ENCODE results near the gene GGCX. TPM values are rescaled to one million over a fixed set of nuclear protein-coding genes. Genes with fewer than 3 reads are reported as not detected.

GGCX gene
- polyA plus RNA-seq, 3 donors: 24.0 to 34.4 (median 32.0) TPM

DNA sequence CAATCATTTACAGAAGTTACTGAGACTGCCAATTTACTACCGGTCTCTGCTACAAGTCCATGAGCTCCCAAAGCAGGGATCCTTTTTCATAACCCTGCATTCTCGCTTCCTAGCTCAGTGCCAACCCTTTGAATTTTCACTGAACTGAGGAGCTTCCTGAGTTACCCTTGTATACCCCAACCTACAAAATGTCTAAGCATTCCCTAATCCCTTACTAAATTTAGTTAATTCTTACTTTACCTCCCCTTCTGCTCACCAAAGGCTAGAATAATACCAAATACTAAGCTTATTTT lies 12.7 kb downstream of the GGCX start:
- peaks cover 55 to 81% of the 10 kb centered on the region in 2 donors for H3K36me3 Mint-ChIP-seq

DNA sequence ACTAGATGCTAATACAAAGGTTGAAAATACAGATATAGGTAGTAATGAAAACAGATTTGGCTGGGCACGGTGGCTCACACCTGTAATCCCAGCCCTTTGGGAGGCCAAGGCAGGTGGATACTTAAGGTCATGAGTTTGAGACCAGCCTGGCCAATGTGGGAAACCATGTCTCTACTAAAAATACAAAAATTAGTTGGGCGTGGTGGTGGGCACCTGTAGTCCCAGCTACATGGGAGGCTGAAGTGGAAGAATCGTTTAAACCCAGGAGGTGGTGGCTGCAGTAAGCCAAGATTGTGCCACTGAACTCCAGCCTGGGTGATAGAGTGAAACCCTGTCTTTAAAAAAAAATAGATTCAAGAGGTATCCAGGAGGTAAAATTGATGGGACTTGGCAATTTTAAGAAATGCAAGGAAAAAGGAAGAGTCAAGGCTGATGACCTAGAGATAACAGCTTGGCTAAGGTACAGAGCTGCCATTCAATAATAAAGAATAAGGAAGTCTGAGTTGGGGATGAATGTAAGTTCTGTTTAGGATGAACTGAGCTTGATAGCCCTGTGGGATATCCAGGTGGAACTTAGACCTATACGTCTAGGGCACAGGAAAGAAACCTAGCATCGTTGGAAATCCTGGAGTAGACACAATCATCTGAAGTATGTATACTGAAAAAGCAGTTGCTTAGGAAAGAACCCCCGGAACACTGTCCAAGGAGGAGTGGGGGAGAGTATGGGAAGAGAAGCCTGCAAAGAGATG lies 13.3 kb downstream of the GGCX start:
- Histone ChIP-seq H4K20me1 (ENCODE audit: insufficient read depth, low read length) (peaks cover 41% of the 10 kb centered on the region), H3K9me3 (replicated peaks in 1 of 2; ENCODE audit: control insufficient read depth in 1 of 2, insufficient read depth in 1 of 2, low read length in 2 of 2) (no peaks in the 10 kb centered on the region), H2AFZ (ENCODE audit: insufficient read depth, low read depth, low read length, poor library complexity, severe bottlenecking) (no peak overlapping the region), H3K4me1 (ENCODE audit: control insufficient read depth in 1 of 2, insufficient read depth in 2 of 2, low read length in 2 of 2) (peaks cover 19 to 27% of the 10 kb centered on the region in 2 donors), H3K79me2 (ENCODE audit: insufficient read depth, low read length) (peaks cover 6% of the 10 kb centered on the region), H3K27me3 (ENCODE audit: control insufficient read depth in 2 of 2, insufficient read depth in 2 of 2, low read length in 2 of 2) (no peaks in the 10 kb centered on the region), H3K27ac (ENCODE audit: low read depth in 1 of 2, low read length in 2 of 2) (no peak overlapping the region), H3K4me2 (replicated peaks; ENCODE audit: extremely low read depth, low read length, poor library complexity, severe bottlenecking) (no peak overlapping the region), H3K9ac (ENCODE audit: insufficient read depth, low read length, poor library complexity, severe bottlenecking) (no peak overlapping the region), H3K36me3 (replicated peaks in 1 of 2; ENCODE audit: control insufficient read depth in 1 of 2, insufficient read depth in 2 of 2, low read length in 2 of 2) (peaks cover 45 to 84% of the 10 kb centered on the region in 2 donors), H3K4me3 (replicated peaks in 1 of 3; ENCODE audit: low read depth in 2 of 3, low read length in 3 of 3) (no peak overlapping the region)
- peaks cover 56 to 81% of the 10 kb centered on the region in 2 donors for H3K36me3 Mint-ChIP-seq
- no peaks in the 10 kb centered on the region for H3K9me3 Mint-ChIP-seq
- H3K27me3 Mint-ChIP-seq (ENCODE audit: low read depth in 3 of 3): peaks cover 0 to 2% (median 0%) of the 10 kb centered on the region in 3 donors
- TF ChIP-seq CTCF (IDR thresholded peaks at IDR 0.05): no peak
- peak overlapping the region in 5 of 7 donors; percentile 47 to 82 (median 74) for H3K27ac Mint-ChIP-seq
- H3K4me3 Mint-ChIP-seq: no peak overlapping the region
- 80% methylated on average over 3 of the region's 6 CpGs for WGBS (ENCODE audit: insufficient coverage)
- H3K4me1 Mint-ChIP-seq: peaks cover 28% of the 10 kb centered on the region
- no peak for DNase-seq
- intact Hi-C loops (cut with micrococcal nuclease): no loop called here

More for the DNA sequence above, 12.7 kb downstream of the GGCX start:
- H2AFZ ChIP-seq (ENCODE audit: insufficient read depth, low read depth, low read length, poor library complexity, severe bottlenecking): no peak overlapping the region
- H3K4me3 Mint-ChIP-seq: no peak overlapping the region
- no peak overlapping the region for H3K9ac ChIP-seq (ENCODE audit: insufficient read depth, low read length, poor library complexity, severe bottlenecking)
- no peak for DNase-seq
- intact Hi-C loops (cut with micrococcal nuclease): no loop called here
- peaks cover 44 to 84% of the 10 kb centered on the region in 2 donors for H3K36me3 ChIP-seq (replicated peaks in 1 of 2; ENCODE audit: control insufficient read depth in 1 of 2, insufficient read depth in 2 of 2, low read length in 2 of 2)
- H3K27ac Mint-ChIP-seq: peak overlapping the region in 1 of 7 donors; percentile 82
- H3K9me3 ChIP-seq (replicated peaks in 1 of 2; ENCODE audit: control insufficient read depth in 1 of 2, insufficient read depth in 1 of 2, low read length in 2 of 2): no peaks in the 10 kb centered on the region
- no peaks in the 10 kb centered on the region for H3K9me3 Mint-ChIP-seq
- H3K27me3 Mint-ChIP-seq (ENCODE audit: low read depth in 3 of 3): peaks cover 0 to 2% (median 0%) of the 10 kb centered on the region in 3 donors
- H3K27me3 ChIP-seq (ENCODE audit: control insufficient read depth in 2 of 2, insufficient read depth in 2 of 2, low read length in 2 of 2): no peaks in the 10 kb centered on the region
- H3K4me1 Mint-ChIP-seq: peaks cover 28% of the 10 kb centered on the region
- H3K4me2 ChIP-seq (replicated peaks; ENCODE audit: extremely low read depth, low read length, poor library complexity, severe bottlenecking): no peak overlapping the region
- no peak overlapping the region for H3K27ac ChIP-seq (ENCODE audit: low read depth in 1 of 2, low read length in 2 of 2)
- peaks cover 3% of the 10 kb centered on the region for H3K79me2 ChIP-seq (ENCODE audit: insufficient read depth, low read length)
- H3K4me1 ChIP-seq (ENCODE audit: control insufficient read depth in 1 of 2, insufficient read depth in 2 of 2, low read length in 2 of 2): peaks cover 19 to 27% of the 10 kb centered on the region in 2 donors
- H4K20me1 ChIP-seq (ENCODE audit: insufficient read depth, low read length): peaks cover 35% of the 10 kb centered on the region
- no peak for TF ChIP-seq CTCF (IDR thresholded peaks at IDR 0.05)
- H3K4me3 ChIP-seq (replicated peaks in 1 of 3; ENCODE audit: low read depth in 2 of 3, low read length in 3 of 3): no peak overlapping the region
- WGBS (ENCODE audit: insufficient coverage): 85% methylated on average over 2 of the region's 2 CpGs

All from CD14-positive monocyte (primary cell).